Body of pancreas (tissue), 4 donors: Measurements from ENCODE around the gene LSG1. TPM values are rescaled to one million over a fixed set of nuclear protein-coding genes. Genes with fewer than 3 reads are reported as not detected.

Source experiments
- ATAC-seq: fragments of 150-250 bp; one replicate; pipeline ENCODE4 v1.9.1; 2016
- DNase-seq, 4 donors: peaks; one replicate each; pipeline ENCODE4 v3.0.0-alpha.2; 2019
- H3K27ac ChIP-seq, 4 donors: fragments of 200-600 bp; sonication (generic); 1 replicate in 3 of 4; 2 replicates in 1 of 4; pipeline versions ENCODE4 v1.5.1 to v1.6.1; 2016 to 2019; ENCODE audit warnings: mild to moderate bottlenecking in 1 of 4, mixed read lengths in 1 of 4, moderate library complexity in 1 of 4
- H3K27me3 ChIP-seq, 2 donors: fragments of 200-600 bp; sonication (generic); one replicate each; pipeline ENCODE4 v1.6.0; 2016; ENCODE audit warnings: mild to moderate bottlenecking in 1 of 2
- H3K36me3 ChIP-seq, 2 donors: fragments of 200-600 bp; sonication (generic); replicated peaks in 1 of 2; 2 replicates each; pipeline ENCODE4 v1.5.1; 2016; ENCODE audit warnings: low read depth in 2 of 2; ENCODE audit not compliant: insufficient read depth in 1 of 2
- H3K4me1 ChIP-seq: fragments of 200-600 bp; sonication (generic); one replicate; pipeline ENCODE4 v1.6.0; 2016
- H3K4me3 ChIP-seq, 2 donors: fragments of 200-600 bp; sonication (generic); 1 replicate in 1 of 2; 2 replicates in 1 of 2; pipeline ENCODE4 v1.5.1; 2016 to 2019
- H3K9me3 ChIP-seq, 3 donors: fragments of 200-600 bp; sonication (generic); 1 replicate in 2 of 3; 2 replicates in 1 of 3; pipeline ENCODE4 v1.5.1; 2016
- POLR2A ChIP-seq, 3 donors: fragments of 450-650 bp; IDR thresholded peaks; one replicate each; pipeline ENCODE4 v1.6.1; 2016; ENCODE audit warnings: antibody characterized with exemption in 3 of 3, mild to moderate bottlenecking in 2 of 3
- WGBS, 2 donors: methylation state at CpG; one replicate each; pipeline ENCODE4 v1.1.5; 2017; 5-methylcytosine and 5-hydroxymethylcytosine counted together
- intact Hi-C: fragments of 100-400 bp; cut with DNase I; formaldehyde crosslinking; loops from one replicate; pipeline ENCODE4 v1.15.1; 2023
- total RNA-seq, 2 donors: library from RNA; depleted of rRNA; stranded (reverse); fragments of >200 nt; gene quantifications; one replicate each; pipeline ENCODE4 v1.1.0, GENCODE V29; 2016
- TF ChIP-seq, protein P1 (sequence below), 7 experiments: fragments of 450-650 bp in 4 of 7; fragments of 200-600 bp in 3 of 7; sonication (generic) in 3 of 7; IDR thresholded peaks; one replicate each; pipeline ENCODE4 v1.5.1; 2016 to 2019; ENCODE audit warnings: antibody characterized with exemption in 7 of 7

Gene LSG1
- total RNA-seq = 10 to 100 TPM; 30.1 to 36.9 TPM

DNA sequence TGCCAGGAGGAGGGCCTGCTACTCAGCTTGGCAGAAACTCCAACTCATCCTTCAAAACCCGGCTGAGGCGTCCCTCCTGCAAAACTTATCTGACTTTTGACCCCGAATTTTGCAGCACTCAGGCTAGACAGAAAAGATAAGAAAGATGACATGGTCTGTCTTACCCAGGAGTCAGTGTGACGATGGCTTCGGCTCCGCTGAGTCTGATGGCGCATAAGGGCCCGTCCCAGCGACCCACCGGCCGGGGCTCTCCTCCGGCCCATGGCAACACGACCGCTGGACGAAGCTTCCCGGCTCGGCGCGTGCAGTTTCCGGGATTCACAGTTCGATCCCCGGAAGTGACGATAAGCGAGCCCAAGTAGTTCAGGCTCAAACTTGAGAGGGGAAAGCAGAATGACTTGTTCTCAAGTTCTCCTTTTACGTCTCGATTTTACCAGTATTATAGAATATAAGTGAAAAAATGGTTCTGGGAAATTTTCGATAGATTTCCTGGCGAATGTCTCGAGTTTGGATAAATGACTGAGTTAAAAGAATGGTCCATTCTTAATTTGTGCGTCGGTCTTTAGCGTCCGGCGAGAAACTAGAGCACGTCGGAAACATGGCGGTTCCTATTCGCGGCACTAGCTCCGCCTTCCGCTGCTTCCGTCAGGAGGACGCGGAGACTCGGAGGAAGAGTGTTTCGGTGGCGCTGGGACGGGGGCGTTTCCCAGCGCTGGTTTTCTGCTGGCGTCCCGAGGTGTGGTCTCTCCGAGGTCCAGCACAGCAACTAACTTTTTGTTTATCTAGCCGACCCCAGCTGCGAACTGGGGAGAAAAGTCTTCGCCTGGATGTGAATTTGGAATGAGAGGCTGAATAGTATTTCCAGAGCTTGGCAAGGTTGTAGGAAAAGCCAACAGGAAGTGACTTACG is at the start of gene LSG1:
Gene LSG1 (minus strand): TSS at position 292 of the 909 bp plus-strand sequence. CDS start 29 bp downstream, at position 263.
- Histone ChIP-seq H3K36me3 (peaks cover 0 to 7% of the 10 kb centered on the region in 2 donors), H3K9me3 (no peaks in the 10 kb centered on the region), H3K27me3 (no peaks in the 10 kb centered on the region), H3K4me1 (peaks cover 14% of the 10 kb centered on the region), H3K4me3 (peak within 1 kb of the TSS; percentile 59 to 61), H3K27ac (peak within 1 kb of the TSS; percentile 75 to 92 (median 84))
- 0% methylated on average over 57 of the region's 57 CpGs for WGBS, 2 donors
- DNase-seq (peak; percentile 91 to 95 (median 92)), ATAC-seq (peak; percentile 98)
- intact Hi-C loops = no loop called here
- TF ChIP-seq, protein P1, sequence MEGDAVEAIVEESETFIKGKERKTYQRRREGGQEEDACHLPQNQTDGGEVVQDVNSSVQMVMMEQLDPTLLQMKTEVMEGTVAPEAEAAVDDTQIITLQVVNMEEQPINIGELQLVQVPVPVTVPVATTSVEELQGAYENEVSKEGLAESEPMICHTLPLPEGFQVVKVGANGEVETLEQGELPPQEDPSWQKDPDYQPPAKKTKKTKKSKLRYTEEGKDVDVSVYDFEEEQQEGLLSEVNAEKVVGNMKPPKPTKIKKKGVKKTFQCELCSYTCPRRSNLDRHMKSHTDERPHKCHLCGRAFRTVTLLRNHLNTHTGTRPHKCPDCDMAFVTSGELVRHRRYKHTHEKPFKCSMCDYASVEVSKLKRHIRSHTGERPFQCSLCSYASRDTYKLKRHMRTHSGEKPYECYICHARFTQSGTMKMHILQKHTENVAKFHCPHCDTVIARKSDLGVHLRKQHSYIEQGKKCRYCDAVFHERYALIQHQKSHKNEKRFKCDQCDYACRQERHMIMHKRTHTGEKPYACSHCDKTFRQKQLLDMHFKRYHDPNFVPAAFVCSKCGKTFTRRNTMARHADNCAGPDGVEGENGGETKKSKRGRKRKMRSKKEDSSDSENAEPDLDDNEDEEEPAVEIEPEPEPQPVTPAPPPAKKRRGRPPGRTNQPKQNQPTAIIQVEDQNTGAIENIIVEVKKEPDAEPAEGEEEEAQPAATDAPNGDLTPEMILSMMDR (IDR thresholded peaks at IDR 0.05) = peak in 1 of 7 experiments; percentile 28
- peak in 2 of 3 donors; percentile 57 to 70 for TF ChIP-seq POLR2A (IDR thresholded peaks at IDR 0.05)

DNA sequence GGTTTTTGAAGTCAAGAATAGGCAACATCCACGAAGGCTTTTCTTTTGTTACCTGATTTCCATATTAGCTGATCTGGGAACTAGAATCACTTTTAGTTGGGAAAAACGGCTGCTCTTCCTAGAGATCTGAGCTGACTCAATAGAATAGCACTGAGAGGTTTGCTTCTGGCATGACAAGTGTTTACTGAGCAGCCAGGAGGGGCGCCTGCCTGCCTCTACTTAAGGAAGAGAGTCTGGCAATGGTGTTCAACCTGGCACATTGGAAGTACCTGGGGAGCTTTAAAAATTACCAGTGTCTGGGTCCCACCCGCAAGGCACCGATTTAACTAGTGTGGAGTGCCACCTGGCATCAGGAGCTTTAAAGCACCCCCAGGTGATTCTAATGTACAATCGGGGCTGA is 48.1 kb upstream of the LSG1 start:
- ATAC-seq = no peak

DNA sequence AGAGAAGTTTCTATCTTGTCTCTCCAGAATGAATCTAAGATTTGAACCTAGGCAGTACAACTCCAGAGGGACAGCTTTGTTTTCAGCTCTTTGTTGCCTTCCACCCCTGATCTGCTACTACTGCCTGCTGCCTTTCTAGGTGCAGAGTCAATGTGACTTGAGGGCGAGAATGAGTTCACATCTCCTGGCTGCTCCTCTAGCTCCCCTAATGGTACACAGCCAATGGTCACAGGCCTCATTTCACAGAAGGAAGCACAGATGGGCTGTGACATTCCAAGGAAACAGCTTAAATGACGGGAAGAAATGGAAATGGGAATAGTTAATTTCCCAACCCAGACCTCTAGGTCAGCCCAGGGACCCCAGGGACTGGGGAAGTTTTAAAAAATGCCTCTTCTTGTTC is 46.1 kb upstream of the LSG1 start:
- intact Hi-C loops = no loop called here
- 70 to 83% methylated on average over 2 of the region's 2 CpGs for WGBS, 2 donors
- Histone ChIP-seq H3K36me3 (no peaks in the 10 kb centered on the region), H3K27me3 (no peaks in the 10 kb centered on the region), H3K4me1 (peaks cover 6% of the 10 kb centered on the region), H3K9me3 (no peaks in the 10 kb centered on the region), H3K27ac (no peak overlapping the region), H3K4me3 (no peak overlapping the region)
- ATAC-seq (no peak), DNase-seq (no peak)
- TF ChIP-seq, protein P1 (IDR thresholded peaks at IDR 0.05) = no peak
- no peak for TF ChIP-seq POLR2A (IDR thresholded peaks at IDR 0.05)

More for the DNA sequence above, 48.1 kb upstream of the LSG1 start:
- Histone ChIP-seq H3K4me3 (no peak overlapping the region), H3K27me3 (no peaks in the 10 kb centered on the region), H3K9me3 (no peaks in the 10 kb centered on the region), H3K36me3 (no peaks in the 10 kb centered on the region), H3K4me1 (peaks cover 5% of the 10 kb centered on the region), H3K27ac (no peak overlapping the region)
- WGBS, 2 donors = 68 to 70% methylated on average over 6 of the region's 6 CpGs
- TF ChIP-seq POLR2A (IDR thresholded peaks at IDR 0.05) = no peak
- TF ChIP-seq, protein P1 (IDR thresholded peaks at IDR 0.05) = no peak
- DNase-seq = no peak
- intact Hi-C loops = no loop called here

DNA sequence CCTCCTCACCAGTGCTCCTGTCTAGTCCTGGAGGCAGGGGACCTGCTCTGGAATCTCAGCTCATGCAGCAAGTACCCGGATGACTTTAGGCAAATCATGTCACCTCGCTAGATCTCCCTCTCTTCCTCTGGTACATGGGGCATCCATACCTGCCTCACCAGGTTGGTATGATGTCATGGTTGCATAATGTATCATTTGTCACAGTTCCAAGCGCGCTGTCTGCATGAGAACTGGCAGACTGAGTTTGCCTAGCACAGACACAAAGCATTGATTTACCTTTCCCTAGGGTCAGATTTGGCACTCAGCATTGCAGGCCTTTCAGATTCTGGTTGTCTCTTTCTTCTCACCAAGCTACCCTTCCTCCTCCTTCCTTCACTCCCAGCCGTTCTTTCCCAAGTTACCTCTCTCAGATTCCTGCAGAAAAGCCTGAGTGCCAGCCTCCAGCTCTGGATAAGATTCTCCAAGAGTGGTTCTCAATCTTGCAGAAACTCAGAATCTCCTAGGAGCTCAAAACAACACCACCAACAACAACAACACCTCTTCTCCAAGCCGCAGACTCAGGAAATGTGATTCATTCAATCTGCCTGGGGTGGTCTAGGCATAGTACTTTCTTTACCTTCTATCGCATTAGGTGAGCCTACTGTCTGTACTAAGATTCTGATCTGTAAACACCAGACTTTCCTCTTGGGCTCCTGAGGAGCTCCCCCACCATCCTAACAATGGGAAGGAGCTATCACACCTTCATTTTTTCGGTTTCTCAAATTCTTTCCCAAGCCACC is 43.2 kb upstream of the LSG1 start:
- TF ChIP-seq, protein P1 (IDR thresholded peaks at IDR 0.05) = no peak
- no peak for TF ChIP-seq POLR2A (IDR thresholded peaks at IDR 0.05)
- H3K36me3 ChIP-seq = no peaks in the 10 kb centered on the region
- ATAC-seq (peak; percentile 68), DNase-seq (peak in 3 of 4 donors; percentile 30 to 47 (median 31))
- H3K9me3 ChIP-seq = no peaks in the 10 kb centered on the region
- intact Hi-C loops = no loop called here
- no peaks in the 10 kb centered on the region for H3K27me3 ChIP-seq
- H3K4me1 ChIP-seq = peaks cover 6% of the 10 kb centered on the region
- 56 to 62% methylated on average over 8 of the region's 8 CpGs for WGBS, 2 donors
- H3K4me3 ChIP-seq = no peak overlapping the region
- peak overlapping the region in 1 of 4 donors; percentile 43 for H3K27ac ChIP-seq
